Fibroblast of lung (primary cell): ENCODE results near the gene MEX3A. TPM values are rescaled to one million over a fixed set of nuclear protein-coding genes. Genes with fewer than 3 reads are reported as not detected.
A peak's percentile ranks its signal among the peaks of the same experiment; 100 is the strongest.

Experiments
- DNase-seq, 2 donors: peaks; one replicate each; pipeline versions ENCODE4 v3.0.0 to v3.0.0-alpha.2; 2010; ENCODE audit warnings: low read depth in 2 of 2
- H2AFZ ChIP-seq: 2 replicates; pipeline ENCODE4 v1.5.1; 2012; ENCODE audit warnings: low read length, control low read depth, inconsistent platforms
- H3K27ac ChIP-seq: 2 replicates; pipeline ENCODE4 v1.5.1; 2011; ENCODE audit warnings: low read length, control low read depth; ENCODE audit not compliant: insufficient read depth
- H3K27me3 ChIP-seq: 2 replicates; pipeline ENCODE4 v1.5.1; 2011; ENCODE audit warnings: mild to moderate bottlenecking, low read length; ENCODE audit not compliant: control insufficient read depth, insufficient read depth
- H3K36me3 ChIP-seq: 2 replicates; pipeline ENCODE4 v1.5.1; 2011; ENCODE audit warnings: low read length; ENCODE audit not compliant: control insufficient read depth, insufficient read depth
- H3K4me1 ChIP-seq: 2 replicates; pipeline ENCODE4 v1.5.1; 2011; ENCODE audit warnings: low read length; ENCODE audit not compliant: control insufficient read depth, insufficient read depth; ENCODE audit errors: extremely low read depth
- H3K4me2 ChIP-seq: 2 replicates; pipeline ENCODE4 v1.5.1; 2011; ENCODE audit warnings: low read length, control low read depth; ENCODE audit not compliant: insufficient read depth; ENCODE audit errors: extremely low read depth
- H3K4me3 ChIP-seq, 4 experiments: fragments of 200-600 bp in 1 of 4; sonication (generic) in 1 of 4; replicated peaks in 1 of 4; 2 replicates each; pipeline ENCODE4 v1.5.1; 2011 to 2016; ENCODE audit warnings: low read length in 4 of 4, low read depth in 3 of 4, mild to moderate bottlenecking in 3 of 4, control low read depth in 2 of 4, inconsistent platforms in 1 of 4, mixed read lengths in 1 of 4; ENCODE audit not compliant: insufficient read depth in 1 of 4; ENCODE audit errors: control extremely low read depth in 1 of 4
- H3K79me2 ChIP-seq: 2 replicates; pipeline ENCODE4 v1.5.1; 2012; ENCODE audit warnings: mild to moderate bottlenecking, low read length, inconsistent platforms; ENCODE audit not compliant: control insufficient read depth, insufficient read depth
- H3K9ac ChIP-seq: 2 replicates; pipeline ENCODE4 v1.5.1; 2011; ENCODE audit warnings: mild to moderate bottlenecking, low read length, control low read depth; ENCODE audit not compliant: insufficient read depth
- H3K9me3 ChIP-seq: 2 replicates; pipeline ENCODE4 v1.5.1; 2012; ENCODE audit warnings: low read depth, low read length; ENCODE audit not compliant: control insufficient read depth, insufficient read depth
- H4K20me1 ChIP-seq: 2 replicates; pipeline ENCODE4 v1.5.1; 2011; ENCODE audit warnings: low read length; ENCODE audit not compliant: control insufficient read depth, insufficient read depth; ENCODE audit errors: extremely low read depth
- CTCF ChIP-seq, 2 donors: IDR thresholded peaks in 1 of 2; conservative IDR thresholded peaks in 1 of 2; 1 replicate in 1 of 2; 2 replicates in 1 of 2; pipeline ENCODE4 v1.5.1; 2011 to 2012; ENCODE audit warnings: low read length in 2 of 2, control low read depth in 1 of 2, inconsistent platforms in 1 of 2, low read depth in 1 of 2, mild to moderate bottlenecking in 1 of 2
- EZH2 ChIP-seq: IDR thresholded peaks from 2 replicates; pipeline ENCODE4 v1.5.1; 2012; ENCODE audit warnings: low read length, control low read depth, mild to moderate bottlenecking; ENCODE audit errors: missing control alignments
- polyA plus RNA-seq, 2 donors: library from polyadenylated mRNA; depleted of rRNA in 1 of 2; stranded (reverse) in 1 of 2; unstranded in 1 of 2; fragments of >200 nt; gene quantifications; 2 replicates each; pipeline ENCODE4 v1.2.1, GENCODE V29; 2011 to 2012; ENCODE audit warnings: missing spikeins in 1 of 2
- total RNA-seq: library from RNA; depleted of rRNA; stranded (reverse); fragments of >200 nt; gene quantifications from 2 replicates; pipeline ENCODE4 v1.2.1, GENCODE V29; 2014

Gene MEX3A
- total and polyA plus RNA-seq, 2 donors (not counting 1 experiment from before 2014, with no cell fraction given) = 0.96 to 1.7 TPM

- H2AFZ ChIP-seq = no peak overlapping the region
- DNase-seq = no peak
Measured at GRCh38 chr1:156062189-156062588, 20.1 kb downstream of the MEX3A start.

GRCh38 chr1:156060937-156061636 is 21.2 kb downstream of the MEX3A start, which contains the start of gene RAB25:
Gene RAB25 (plus strand): TSS chr1:156061160. CDS start chr1:156061401, 241 bp downstream.
- Histone ChIP-seq H3K36me3 (peaks cover 2% of the 10 kb centered on the region), H3K27me3 (no peaks in the 10 kb centered on the region), H3K9me3 (no peaks in the 10 kb centered on the region), H4K20me1 (no peaks in the 10 kb centered on the region), H3K4me3 (no peak within 1 kb of the TSS), H3K4me2 (no peak within 1 kb of the TSS), H3K79me2 (no peaks in the 10 kb centered on the region), H2AFZ (no peak within 1 kb of the TSS), H3K27ac (no peak within 1 kb of the TSS), H3K4me1 (no peaks in the 10 kb centered on the region), H3K9ac (no peak within 1 kb of the TSS)
- TF ChIP-seq EZH2 (no peak), CTCF (conservative IDR thresholded peaks at IDR 0.05 in 1 of 2, IDR thresholded peaks at IDR 0.05 in 1 of 2; ENCODE audit: low read depth in 1 of 2, low read length in 2 of 2) (no peak)
- no peak for DNase-seq

More at GRCh38 chr1:156062189-156062588, 20.1 kb downstream of the MEX3A start:
- Histone ChIP-seq H4K20me1 (no peaks in the 10 kb centered on the region), H3K4me1 (no peaks in the 10 kb centered on the region), H3K27ac (no peak overlapping the region), H3K27me3 (no peaks in the 10 kb centered on the region), H3K4me3 (no peak overlapping the region), H3K9ac (no peak overlapping the region), H3K4me2 (no peak overlapping the region), H3K79me2 (no peaks in the 10 kb centered on the region), H3K9me3 (no peaks in the 10 kb centered on the region), H3K36me3 (peaks cover 2% of the 10 kb centered on the region)
- TF ChIP-seq EZH2 = no peak
- TF ChIP-seq CTCF (conservative IDR thresholded peaks at IDR 0.05 in 1 of 2, IDR thresholded peaks at IDR 0.05 in 1 of 2; ENCODE audit: low read depth in 1 of 2, low read length in 2 of 2) = no peak

DNA sequence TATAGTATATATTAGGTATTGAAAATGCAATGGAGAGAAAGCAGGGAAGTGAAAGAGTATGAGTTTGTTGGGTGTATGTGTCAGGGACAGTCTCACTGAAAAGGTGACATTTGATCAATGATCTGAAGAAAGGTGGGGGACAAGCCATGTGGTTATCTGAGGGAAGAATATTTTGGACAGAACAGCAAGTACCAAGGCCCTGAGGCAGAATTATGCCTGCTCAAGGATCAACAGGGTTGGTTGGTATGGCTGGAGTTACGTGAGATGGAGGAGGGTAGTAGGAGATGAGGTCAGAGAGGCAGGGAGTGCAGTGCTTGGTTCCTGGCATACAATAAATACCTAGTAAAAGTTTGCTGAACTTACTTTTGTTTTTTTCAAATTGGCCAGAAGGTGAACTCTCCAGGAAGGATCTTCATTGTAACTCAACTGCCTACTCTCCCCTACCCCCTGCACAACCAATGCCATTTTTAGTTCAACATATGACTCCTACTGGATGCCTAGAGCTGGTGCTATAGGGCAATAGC is 25.9 kb downstream of the MEX3A start:
- H4K20me1 ChIP-seq = no peaks in the 10 kb centered on the region
- TF ChIP-seq EZH2 (no peak), CTCF (conservative IDR thresholded peaks at IDR 0.05 in 1 of 2, IDR thresholded peaks at IDR 0.05 in 1 of 2; ENCODE audit: low read depth in 1 of 2, low read length in 2 of 2) (no peak)
- H3K4me3 ChIP-seq = peak overlapping the region in 1 of 4 experiments; percentile 0
- no peaks in the 10 kb centered on the region for H3K27me3 ChIP-seq
- H3K4me2 ChIP-seq = no peak overlapping the region
- peaks cover 7% of the 10 kb centered on the region for H3K4me1 ChIP-seq
- no peak overlapping the region for H3K27ac ChIP-seq
- H3K9me3 ChIP-seq = no peaks in the 10 kb centered on the region
- H3K9ac ChIP-seq = no peak overlapping the region
- peaks cover 2% of the 10 kb centered on the region for H3K36me3 ChIP-seq
- peaks cover 14% of the 10 kb centered on the region for H3K79me2 ChIP-seq
- DNase-seq = no peak
- H2AFZ ChIP-seq = no peak overlapping the region
